HEK293 (cell line): ENCODE data around the gene C6orf47.
A peak's percentile ranks its signal among the peaks of the same experiment; 100 is the strongest.

Experiments
- EGR2 ChIP-seq: fragments of 450-650 bp; formaldehyde crosslinking; IDR thresholded peaks from 2 replicates; pipeline ENCODE4 v1.5.1; 2016; ENCODE audit warnings: low read depth, missing biosample characterization, missing genetic modification characterization
- GLIS2 ChIP-seq: fragments of 450-650 bp; formaldehyde crosslinking; IDR thresholded peaks from 2 replicates; pipeline ENCODE4 v1.5.1; 2016; ENCODE audit warnings: missing biosample characterization, missing genetic modification characterization
- KLF1 ChIP-seq: fragments of 450-650 bp; formaldehyde crosslinking; IDR thresholded peaks from 2 replicates; pipeline ENCODE4 v1.5.1; 2016; ENCODE audit warnings: missing biosample characterization, missing genetic modification characterization
- PRDM1 ChIP-seq: fragments of 450-650 bp; formaldehyde crosslinking; IDR thresholded peaks from 2 replicates; pipeline ENCODE4; 2016; ENCODE audit warnings: missing biosample characterization, missing genetic modification characterization
- SCRT1 ChIP-seq: fragments of 450-650 bp; formaldehyde crosslinking; IDR thresholded peaks from 2 replicates; pipeline ENCODE4 v1.5.1; 2016; ENCODE audit warnings: missing biosample characterization, missing genetic modification characterization, borderline replicate concordance
- SP3 ChIP-seq: fragments of 450-650 bp; formaldehyde crosslinking; IDR thresholded peaks from 2 replicates; pipeline ENCODE4 v1.5.1; 2016; ENCODE audit warnings: missing biosample characterization, missing genetic modification characterization
- YY1 ChIP-seq: fragments of 450-650 bp; formaldehyde crosslinking; IDR thresholded peaks from 2 replicates; pipeline ENCODE4 v1.5.1; 2018; ENCODE audit warnings: missing biosample characterization, missing genetic modification characterization
- YY2 ChIP-seq: fragments of 450-650 bp; formaldehyde crosslinking; IDR thresholded peaks from 2 replicates; pipeline ENCODE4 v1.5.1; 2016; ENCODE audit warnings: missing biosample characterization, missing genetic modification characterization
- ZBTB1 ChIP-seq: fragments of 450-650 bp; formaldehyde crosslinking; IDR thresholded peaks from 2 replicates; pipeline ENCODE4 v1.5.1; 2016; ENCODE audit warnings: missing biosample characterization, missing genetic modification characterization
- ZFP41 ChIP-seq: fragments of 450-650 bp; formaldehyde crosslinking; IDR thresholded peaks from 2 replicates; pipeline ENCODE4 v1.5.1; 2016; ENCODE audit warnings: missing biosample characterization, missing genetic modification characterization, borderline replicate concordance
- ZNF112 ChIP-seq: fragments of 450-650 bp; formaldehyde crosslinking; IDR thresholded peaks from 2 replicates; pipeline ENCODE4 v1.5.0; 2017; ENCODE audit warnings: missing biosample characterization, missing genetic modification characterization
- ZNF138 ChIP-seq: fragments of 450-650 bp; formaldehyde crosslinking; IDR thresholded peaks from 2 replicates; pipeline ENCODE4 v1.5.1; 2016; ENCODE audit warnings: missing biosample characterization, missing genetic modification characterization, borderline replicate concordance
- ZNF169 ChIP-seq: fragments of 450-650 bp; formaldehyde crosslinking; IDR thresholded peaks from 2 replicates; pipeline ENCODE4 v1.5.1; 2016; ENCODE audit warnings: missing biosample characterization, missing genetic modification characterization
- ZNF19 ChIP-seq: fragments of 450-650 bp; formaldehyde crosslinking; IDR thresholded peaks from 2 replicates; pipeline ENCODE4; 2016; ENCODE audit warnings: missing biosample characterization, missing genetic modification characterization, low read depth
- ZNF266 ChIP-seq: fragments of 450-650 bp; formaldehyde crosslinking; IDR thresholded peaks from 2 replicates; pipeline ENCODE4 v1.5.1; 2016; ENCODE audit warnings: missing biosample characterization, missing genetic modification characterization, low read depth
- ZNF292 ChIP-seq: fragments of 450-650 bp; formaldehyde crosslinking; IDR thresholded peaks from 2 replicates; pipeline ENCODE4 v1.5.1; 2016; ENCODE audit warnings: low read depth, missing biosample characterization, missing genetic modification characterization, borderline replicate concordance
- ZNF324 ChIP-seq: fragments of 450-650 bp; formaldehyde crosslinking; IDR thresholded peaks from 2 replicates; pipeline ENCODE4 v1.5.1; 2016; ENCODE audit warnings: missing biosample characterization, missing genetic modification characterization
- ZNF394 ChIP-seq: fragments of 450-650 bp; formaldehyde crosslinking; IDR thresholded peaks from 2 replicates; pipeline ENCODE4 v1.5.1; 2016; ENCODE audit warnings: missing biosample characterization, missing genetic modification characterization, mild to moderate bottlenecking, moderate library complexity, borderline replicate concordance
- ZNF416 ChIP-seq: fragments of 450-650 bp; formaldehyde crosslinking; IDR thresholded peaks from 2 replicates; pipeline ENCODE4 v1.5.1; 2016; ENCODE audit warnings: missing biosample characterization, missing genetic modification characterization
- ZNF426 ChIP-seq: fragments of 450-650 bp; formaldehyde crosslinking; IDR thresholded peaks from 2 replicates; pipeline ENCODE4 v1.5.1; 2017; ENCODE audit warnings: missing biosample characterization, missing genetic modification characterization, mild to moderate bottlenecking, inconsistent platforms, moderate library complexity
- ZNF48 ChIP-seq: fragments of 450-650 bp; formaldehyde crosslinking; IDR thresholded peaks from 2 replicates; pipeline ENCODE4 v1.5.1; 2016; ENCODE audit warnings: missing biosample characterization, missing genetic modification characterization
- ZNF555 ChIP-seq: fragments of 450-650 bp; formaldehyde crosslinking; conservative IDR thresholded peaks from 2 replicates; pipeline ENCODE4 v1.5.1; 2017; ENCODE audit warnings: missing biosample characterization, mild to moderate bottlenecking, missing genetic modification characterization, inconsistent platforms
- ZNF561 ChIP-seq: fragments of 450-650 bp; IDR thresholded peaks from 2 replicates; pipeline ENCODE4 v1.5.1; 2018; ENCODE audit warnings: missing biosample characterization, missing genetic modification characterization, borderline replicate concordance
- ZNF629 ChIP-seq: fragments of 450-650 bp; formaldehyde crosslinking; IDR thresholded peaks from 2 replicates; pipeline ENCODE4 v1.5.1; 2017; ENCODE audit warnings: missing biosample characterization, missing genetic modification characterization
- ZNF670 ChIP-seq: fragments of 450-650 bp; formaldehyde crosslinking; IDR thresholded peaks from 2 replicates; pipeline ENCODE4 v1.5.1; 2016; ENCODE audit warnings: missing biosample characterization, missing genetic modification characterization, low read depth
- ZNF701 ChIP-seq: fragments of 450-650 bp; formaldehyde crosslinking; IDR thresholded peaks from 2 replicates; pipeline ENCODE4 v1.5.1; 2016; ENCODE audit warnings: missing biosample characterization, missing genetic modification characterization
- ZNF785 ChIP-seq: fragments of 450-650 bp; formaldehyde crosslinking; IDR thresholded peaks from 2 replicates; pipeline ENCODE4 v1.5.1; 2016; ENCODE audit warnings: missing biosample characterization, missing genetic modification characterization
- ZNF792 ChIP-seq: fragments of 450-650 bp; formaldehyde crosslinking; IDR thresholded peaks from 2 replicates; pipeline ENCODE4 v1.5.1; 2016; ENCODE audit warnings: missing biosample characterization, missing genetic modification characterization
- ZNF843 ChIP-seq: fragments of 450-650 bp; formaldehyde crosslinking; IDR thresholded peaks from 2 replicates; pipeline ENCODE4 v1.5.1; 2016; ENCODE audit warnings: missing biosample characterization, missing genetic modification characterization
- TF ChIP-seq, protein P1 (sequence below): fragments of 450-650 bp; formaldehyde crosslinking; IDR thresholded peaks from 2 replicates; pipeline ENCODE4 v1.5.1; 2016; ENCODE audit warnings: missing biosample characterization, missing genetic modification characterization
- TF ChIP-seq, protein P2 (sequence below): fragments of 450-650 bp; formaldehyde crosslinking; IDR thresholded peaks from 2 replicates; pipeline ENCODE4 v1.5.1; 2016; ENCODE audit warnings: missing biosample characterization, missing genetic modification characterization
- TF ChIP-seq, protein P3 (sequence below): fragments of 450-650 bp; formaldehyde crosslinking; IDR thresholded peaks from 2 replicates; pipeline ENCODE4 v1.5.1; 2017; ENCODE audit warnings: missing biosample characterization, missing genetic modification characterization
- TF ChIP-seq, protein P4 (sequence below): fragments of 450-650 bp; formaldehyde crosslinking; IDR thresholded peaks from 2 replicates; pipeline ENCODE4 v1.5.1; 2016; ENCODE audit warnings: missing biosample characterization, missing genetic modification characterization

C6orf47 gene

DNA sequence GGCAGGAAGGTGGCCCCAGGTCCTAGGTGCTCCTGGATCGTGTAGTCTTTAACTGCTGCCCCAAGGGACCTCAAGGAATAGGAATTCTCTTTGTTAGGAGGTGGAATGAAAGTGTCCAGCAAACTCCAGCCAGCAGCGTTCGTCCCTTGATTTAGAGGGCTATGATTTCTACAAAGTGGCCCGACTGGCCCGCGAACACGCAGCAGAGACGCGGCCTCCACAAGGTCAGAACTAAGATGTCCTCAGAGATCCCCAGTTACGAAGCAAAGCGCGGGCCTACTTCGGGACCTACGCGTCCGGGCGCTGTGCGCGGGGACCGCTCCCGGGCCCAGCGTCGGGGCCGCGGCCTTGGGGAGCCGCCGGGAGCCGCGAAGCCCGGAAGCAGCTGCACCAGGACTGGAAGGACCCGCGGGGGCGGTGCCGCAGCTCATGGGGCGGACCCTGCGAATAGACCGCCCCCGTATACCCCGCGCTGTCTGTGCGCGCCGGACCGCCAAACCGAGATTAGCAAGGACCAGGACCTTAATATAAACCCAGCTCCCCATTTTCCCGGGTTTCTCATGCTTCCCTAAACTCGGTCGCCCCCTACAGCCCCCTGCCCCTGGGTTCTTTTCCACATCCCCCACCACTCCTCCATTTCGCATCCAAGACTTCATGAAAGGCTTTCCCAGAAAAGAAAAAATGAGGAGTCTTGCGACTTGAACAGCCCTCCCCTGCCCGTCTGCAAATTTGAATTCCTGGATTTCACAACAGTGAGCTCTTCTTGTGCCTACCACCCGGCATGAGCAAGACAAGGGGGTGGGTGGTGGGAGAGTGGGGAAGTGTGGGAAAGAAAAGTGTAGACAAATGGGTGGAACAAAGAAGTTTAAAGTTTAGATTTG is at the start of gene C6orf47 (continued):
- TF ChIP-seq ZNF394 (tag by site-specific recombination) (peak; percentile 35; the same call in 1 of the 2 replicates), YY1 (no peak), ZNF670 (no peak), SP3 (tag by site-specific recombination) (peak; percentile 84), GLIS2 (peak; percentile 56), SCRT1 (tag by site-specific recombination) (no peak), ZNF416 (tag by site-specific recombination) (no peak), ZNF701 (tag by site-specific recombination) (no peak), PRDM1 (no peak), ZNF292 (tag by site-specific recombination) (no peak), ZNF169 (no peak), ZNF138 (tag by site-specific recombination) (no peak), ZNF112 (tag by site-specific recombination) (no peak), ZNF555 (tag by site-specific recombination) (no peak), ZBTB1 (tag by site-specific recombination) (no peak), ZNF266 (tag by site-specific recombination) (no peak), ZNF324 (tag by site-specific recombination) (0 out of 2 replicates have a peak, but pooled peaks have one; percentile 17), ZNF629 (tag by site-specific recombination) (peak; percentile 58; the same call in 1 of the 2 replicates), ZNF785 (tag by site-specific recombination) (no peak), YY2 (tag by site-specific recombination) (no peak), ZNF19 (tag by site-specific recombination) (no peak), ZFP41 (tag by site-specific recombination) (no peak), ZNF48 (tag by site-specific recombination) (no peak), EGR2 (tag by site-specific recombination) (peak; percentile 64; the same call in 1 of the 2 replicates), KLF1 (tag by site-specific recombination) (peak; percentile 25; the same call in 1 of the 2 replicates), ZNF843 (tag by site-specific recombination) (no peak), ZNF792 (tag by site-specific recombination) (no peak), ZNF561 (tag by site-specific recombination) (peak; percentile 88), ZNF426 (tag by site-specific recombination) (no peak)
- TF ChIP-seq, protein P1, sequence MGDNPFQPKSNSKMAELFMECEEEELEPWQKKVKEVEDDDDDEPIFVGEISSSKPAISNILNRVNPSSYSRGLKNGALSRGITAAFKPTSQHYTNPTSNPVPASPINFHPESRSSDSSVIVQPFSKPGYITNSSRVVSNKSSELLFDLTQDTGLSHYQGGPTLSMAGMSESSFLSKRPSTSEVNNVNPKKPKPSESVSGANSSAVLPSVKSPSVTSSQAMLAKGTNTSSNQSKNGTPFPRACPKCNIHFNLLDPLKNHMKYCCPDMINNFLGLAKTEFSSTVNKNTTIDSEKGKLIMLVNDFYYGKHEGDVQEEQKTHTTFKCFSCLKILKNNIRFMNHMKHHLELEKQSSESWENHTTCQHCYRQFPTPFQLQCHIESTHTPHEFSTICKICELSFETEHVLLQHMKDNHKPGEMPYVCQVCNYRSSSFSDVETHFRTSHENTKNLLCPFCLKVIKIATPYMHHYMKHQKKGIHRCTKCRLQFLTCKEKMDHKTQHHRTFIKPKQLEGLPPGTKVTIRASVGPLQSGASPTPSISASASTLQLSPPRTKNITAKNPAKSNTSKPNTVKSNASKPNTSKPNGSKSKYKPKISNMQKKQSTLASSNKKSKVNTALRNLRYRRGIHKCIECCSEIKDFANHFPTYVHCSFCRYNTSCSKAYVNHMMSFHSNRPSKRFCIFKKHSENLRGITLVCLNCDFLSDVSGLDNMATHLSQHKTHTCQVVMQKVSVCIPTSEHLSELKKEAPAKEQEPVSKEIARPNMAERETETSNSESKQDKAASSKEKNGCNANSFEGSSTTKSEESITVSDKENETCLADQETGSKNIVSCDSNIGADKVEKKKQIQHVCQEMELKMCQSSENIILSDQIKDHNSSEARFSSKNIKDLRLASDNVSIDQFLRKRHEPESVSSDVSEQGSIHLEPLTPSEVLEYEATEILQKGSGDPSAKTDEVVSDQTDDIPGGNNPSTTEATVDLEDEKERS = no peak
- TF ChIP-seq, protein P2, sequence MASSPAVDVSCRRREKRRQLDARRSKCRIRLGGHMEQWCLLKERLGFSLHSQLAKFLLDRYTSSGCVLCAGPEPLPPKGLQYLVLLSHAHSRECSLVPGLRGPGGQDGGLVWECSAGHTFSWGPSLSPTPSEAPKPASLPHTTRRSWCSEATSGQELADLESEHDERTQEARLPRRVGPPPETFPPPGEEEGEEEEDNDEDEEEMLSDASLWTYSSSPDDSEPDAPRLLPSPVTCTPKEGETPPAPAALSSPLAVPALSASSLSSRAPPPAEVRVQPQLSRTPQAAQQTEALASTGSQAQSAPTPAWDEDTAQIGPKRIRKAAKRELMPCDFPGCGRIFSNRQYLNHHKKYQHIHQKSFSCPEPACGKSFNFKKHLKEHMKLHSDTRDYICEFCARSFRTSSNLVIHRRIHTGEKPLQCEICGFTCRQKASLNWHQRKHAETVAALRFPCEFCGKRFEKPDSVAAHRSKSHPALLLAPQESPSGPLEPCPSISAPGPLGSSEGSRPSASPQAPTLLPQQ (tag by site-specific recombination) = peak; percentile 73; the same call in 1 of the 2 replicates
- TF ChIP-seq, protein P3, sequence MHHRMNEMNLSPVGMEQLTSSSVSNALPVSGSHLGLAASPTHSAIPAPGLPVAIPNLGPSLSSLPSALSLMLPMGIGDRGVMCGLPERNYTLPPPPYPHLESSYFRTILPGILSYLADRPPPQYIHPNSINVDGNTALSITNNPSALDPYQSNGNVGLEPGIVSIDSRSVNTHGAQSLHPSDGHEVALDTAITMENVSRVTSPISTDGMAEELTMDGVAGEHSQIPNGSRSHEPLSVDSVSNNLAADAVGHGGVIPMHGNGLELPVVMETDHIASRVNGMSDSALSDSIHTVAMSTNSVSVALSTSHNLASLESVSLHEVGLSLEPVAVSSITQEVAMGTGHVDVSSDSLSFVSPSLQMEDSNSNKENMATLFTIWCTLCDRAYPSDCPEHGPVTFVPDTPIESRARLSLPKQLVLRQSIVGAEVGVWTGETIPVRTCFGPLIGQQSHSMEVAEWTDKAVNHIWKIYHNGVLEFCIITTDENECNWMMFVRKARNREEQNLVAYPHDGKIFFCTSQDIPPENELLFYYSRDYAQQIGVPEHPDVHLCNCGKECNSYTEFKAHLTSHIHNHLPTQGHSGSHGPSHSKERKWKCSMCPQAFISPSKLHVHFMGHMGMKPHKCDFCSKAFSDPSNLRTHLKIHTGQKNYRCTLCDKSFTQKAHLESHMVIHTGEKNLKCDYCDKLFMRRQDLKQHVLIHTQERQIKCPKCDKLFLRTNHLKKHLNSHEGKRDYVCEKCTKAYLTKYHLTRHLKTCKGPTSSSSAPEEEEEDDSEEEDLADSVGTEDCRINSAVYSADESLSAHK = no peak
- TF ChIP-seq, protein P4, sequence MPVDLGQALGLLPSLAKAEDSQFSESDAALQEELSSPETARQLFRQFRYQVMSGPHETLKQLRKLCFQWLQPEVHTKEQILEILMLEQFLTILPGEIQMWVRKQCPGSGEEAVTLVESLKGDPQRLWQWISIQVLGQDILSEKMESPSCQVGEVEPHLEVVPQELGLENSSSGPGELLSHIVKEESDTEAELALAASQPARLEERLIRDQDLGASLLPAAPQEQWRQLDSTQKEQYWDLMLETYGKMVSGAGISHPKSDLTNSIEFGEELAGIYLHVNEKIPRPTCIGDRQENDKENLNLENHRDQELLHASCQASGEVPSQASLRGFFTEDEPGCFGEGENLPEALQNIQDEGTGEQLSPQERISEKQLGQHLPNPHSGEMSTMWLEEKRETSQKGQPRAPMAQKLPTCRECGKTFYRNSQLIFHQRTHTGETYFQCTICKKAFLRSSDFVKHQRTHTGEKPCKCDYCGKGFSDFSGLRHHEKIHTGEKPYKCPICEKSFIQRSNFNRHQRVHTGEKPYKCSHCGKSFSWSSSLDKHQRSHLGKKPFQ (tag by site-specific recombination) = no peak
